ENCODE results near the gene TMOD3.

DNA sequence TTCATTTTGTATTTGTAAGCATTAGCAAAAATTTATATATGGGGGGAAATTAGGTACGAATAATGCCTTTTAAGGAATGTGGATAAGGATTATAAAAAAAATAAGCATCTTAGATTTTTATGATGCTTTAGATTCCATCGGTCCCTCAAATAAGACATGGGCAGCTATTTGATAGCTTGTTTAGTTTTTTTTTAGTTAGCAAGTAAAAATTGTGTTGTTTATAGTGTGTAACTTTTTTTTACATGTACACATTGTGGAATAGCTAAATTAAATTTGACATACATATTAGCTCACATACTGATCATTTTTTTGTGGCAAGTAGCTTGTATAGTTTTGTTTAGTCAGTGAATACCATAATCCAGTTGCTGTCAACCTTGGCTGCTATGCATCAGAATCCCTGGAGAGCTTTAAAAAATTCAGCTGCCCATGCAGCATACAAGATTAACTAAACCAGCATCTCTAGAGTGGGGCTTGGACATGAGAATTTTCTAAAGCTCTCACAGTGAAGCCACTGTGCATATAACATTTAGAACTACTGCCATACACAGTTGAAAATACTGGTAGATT, 53.9 kb downstream of the TMOD3 start:
- TF ChIP-seq, protein P1, sequence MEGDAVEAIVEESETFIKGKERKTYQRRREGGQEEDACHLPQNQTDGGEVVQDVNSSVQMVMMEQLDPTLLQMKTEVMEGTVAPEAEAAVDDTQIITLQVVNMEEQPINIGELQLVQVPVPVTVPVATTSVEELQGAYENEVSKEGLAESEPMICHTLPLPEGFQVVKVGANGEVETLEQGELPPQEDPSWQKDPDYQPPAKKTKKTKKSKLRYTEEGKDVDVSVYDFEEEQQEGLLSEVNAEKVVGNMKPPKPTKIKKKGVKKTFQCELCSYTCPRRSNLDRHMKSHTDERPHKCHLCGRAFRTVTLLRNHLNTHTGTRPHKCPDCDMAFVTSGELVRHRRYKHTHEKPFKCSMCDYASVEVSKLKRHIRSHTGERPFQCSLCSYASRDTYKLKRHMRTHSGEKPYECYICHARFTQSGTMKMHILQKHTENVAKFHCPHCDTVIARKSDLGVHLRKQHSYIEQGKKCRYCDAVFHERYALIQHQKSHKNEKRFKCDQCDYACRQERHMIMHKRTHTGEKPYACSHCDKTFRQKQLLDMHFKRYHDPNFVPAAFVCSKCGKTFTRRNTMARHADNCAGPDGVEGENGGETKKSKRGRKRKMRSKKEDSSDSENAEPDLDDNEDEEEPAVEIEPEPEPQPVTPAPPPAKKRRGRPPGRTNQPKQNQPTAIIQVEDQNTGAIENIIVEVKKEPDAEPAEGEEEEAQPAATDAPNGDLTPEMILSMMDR (IDR thresholded peaks at IDR 0.05; ENCODE audit: low read depth, low read length, poor library complexity, severe bottlenecking) = no peak
- no peak for TF ChIP-seq EZH2phosphoT487 (IDR thresholded peaks at IDR 0.05; ENCODE audit: borderline replicate concordance, low read length)

Data from DOHH2 (cell line).